Measurements from ENCODE around the gene NEK2.

The NEK2 gene

GRCh38 chr1:211653959-211654496, 21.4 kb downstream of the NEK2 start:
- TF ChIP-seq EZH2phosphoT487 (conservative IDR thresholded peaks at IDR 0.05; ENCODE audit: low read length), result no peak
- no peak for TF ChIP-seq CTCF (IDR thresholded peaks at IDR 0.05; ENCODE audit: insufficient read depth, low read length, poor library complexity, severe bottlenecking)
- H3K4me2 ChIP-seq (ENCODE audit: low read depth, low read length, poor library complexity, severe bottlenecking), result no peak overlapping the region
- no peaks in the 10 kb centered on the region for H3K27me3 ChIP-seq (ENCODE audit: low read length)

GRCh38 chr1:211653293-211653692, 22.1 kb downstream of the NEK2 start:
- Histone ChIP-seq H3K9me3 (ENCODE audit: insufficient read depth, low read length) (no peaks in the 10 kb centered on the region), H3K4me3 (ENCODE audit: insufficient read depth, low read length, poor library complexity, severe bottlenecking) (no peak overlapping the region), H3K79me2 (ENCODE audit: insufficient read depth, low read length) (no peaks in the 10 kb centered on the region), H3K36me3 (ENCODE audit: low read length) (no peaks in the 10 kb centered on the region), H2AFZ (ENCODE audit: low read depth, low read length, severe bottlenecking) (no peak overlapping the region), H3F3A (ENCODE audit: insufficient read depth) (no peaks in the 10 kb centered on the region), H3K9me2 (replicated peaks; ENCODE audit: insufficient read depth, low read length) (no peaks in the 10 kb centered on the region), H3K4me2 (ENCODE audit: low read depth, low read length, poor library complexity, severe bottlenecking) (no peak overlapping the region), H4K20me1 (ENCODE audit: low read depth, low read length) (no peaks in the 10 kb centered on the region), H3K9ac (ENCODE audit: low read length) (no peak overlapping the region), H3K27me3 (ENCODE audit: low read length) (no peaks in the 10 kb centered on the region), H3K27ac (ENCODE audit: low read depth, low read length) (no peak overlapping the region)
- no peak for TF ChIP-seq CTCF (IDR thresholded peaks at IDR 0.05; ENCODE audit: insufficient read depth, low read length, poor library complexity, severe bottlenecking)
- TF ChIP-seq EZH2phosphoT487 (conservative IDR thresholded peaks at IDR 0.05; ENCODE audit: low read length), result no peak

More at GRCh38 chr1:211653959-211654496, 21.4 kb downstream of the NEK2 start:
- Histone ChIP-seq H3K27ac (ENCODE audit: low read depth, low read length) (no peak overlapping the region), H4K20me1 (ENCODE audit: low read depth, low read length) (no peaks in the 10 kb centered on the region), H3K36me3 (ENCODE audit: low read length) (no peaks in the 10 kb centered on the region), H3K9me2 (replicated peaks; ENCODE audit: insufficient read depth, low read length) (no peaks in the 10 kb centered on the region), H3K4me3 (ENCODE audit: insufficient read depth, low read length, poor library complexity, severe bottlenecking) (no peak overlapping the region), H3F3A (ENCODE audit: insufficient read depth) (no peaks in the 10 kb centered on the region), H3K9ac (ENCODE audit: low read length) (no peak overlapping the region), H3K9me3 (ENCODE audit: insufficient read depth, low read length) (no peaks in the 10 kb centered on the region), H3K79me2 (ENCODE audit: insufficient read depth, low read length) (no peaks in the 10 kb centered on the region), H2AFZ (ENCODE audit: low read depth, low read length, severe bottlenecking) (no peak overlapping the region)

- TF ChIP-seq EZH2phosphoT487 (conservative IDR thresholded peaks at IDR 0.05; ENCODE audit: low read length) (no peak), CTCF (IDR thresholded peaks at IDR 0.05; ENCODE audit: insufficient read depth, low read length, poor library complexity, severe bottlenecking) (no peak)
- H3K4me2 ChIP-seq (ENCODE audit: low read depth, low read length, poor library complexity, severe bottlenecking), result no peak overlapping the region
- no peak overlapping the region for H2AFZ ChIP-seq (ENCODE audit: low read depth, low read length, severe bottlenecking)
- no peaks in the 10 kb centered on the region for H3F3A ChIP-seq (ENCODE audit: insufficient read depth)
- H3K9ac ChIP-seq (ENCODE audit: low read length), result no peak overlapping the region
- H3K79me2 ChIP-seq (ENCODE audit: insufficient read depth, low read length), result no peaks in the 10 kb centered on the region
- H3K9me2 ChIP-seq (replicated peaks; ENCODE audit: insufficient read depth, low read length), result no peaks in the 10 kb centered on the region
- no peaks in the 10 kb centered on the region for H4K20me1 ChIP-seq (ENCODE audit: low read depth, low read length)
- no peaks in the 10 kb centered on the region for H3K36me3 ChIP-seq (ENCODE audit: low read length)
- no peaks in the 10 kb centered on the region for H3K9me3 ChIP-seq (ENCODE audit: insufficient read depth, low read length)
- no peak overlapping the region for H3K27ac ChIP-seq (ENCODE audit: low read depth, low read length)
- H3K27me3 ChIP-seq (ENCODE audit: low read length), result no peaks in the 10 kb centered on the region
- H3K4me3 ChIP-seq (ENCODE audit: insufficient read depth, low read length, poor library complexity, severe bottlenecking), result no peak overlapping the region
Measured at GRCh38 chr1:211652371-211652770, 23.1 kb downstream of the NEK2 start.

All from SU-DHL-6 (cell line).